GM19035 (cell line): ENCODE data around the gene LANCL1.

Experiments used
- ATAC-seq: cut with Tn5 transposase; IDR thresholded peaks from one replicate; pipeline ENCODE4 v1.9.1; 2021; ENCODE audit not compliant: unreplicated experiment

Gene LANCL1, protein sequence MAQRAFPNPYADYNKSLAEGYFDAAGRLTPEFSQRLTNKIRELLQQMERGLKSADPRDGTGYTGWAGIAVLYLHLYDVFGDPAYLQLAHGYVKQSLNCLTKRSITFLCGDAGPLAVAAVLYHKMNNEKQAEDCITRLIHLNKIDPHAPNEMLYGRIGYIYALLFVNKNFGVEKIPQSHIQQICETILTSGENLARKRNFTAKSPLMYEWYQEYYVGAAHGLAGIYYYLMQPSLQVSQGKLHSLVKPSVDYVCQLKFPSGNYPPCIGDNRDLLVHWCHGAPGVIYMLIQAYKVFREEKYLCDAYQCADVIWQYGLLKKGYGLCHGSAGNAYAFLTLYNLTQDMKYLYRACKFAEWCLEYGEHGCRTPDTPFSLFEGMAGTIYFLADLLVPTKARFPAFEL

DNA sequence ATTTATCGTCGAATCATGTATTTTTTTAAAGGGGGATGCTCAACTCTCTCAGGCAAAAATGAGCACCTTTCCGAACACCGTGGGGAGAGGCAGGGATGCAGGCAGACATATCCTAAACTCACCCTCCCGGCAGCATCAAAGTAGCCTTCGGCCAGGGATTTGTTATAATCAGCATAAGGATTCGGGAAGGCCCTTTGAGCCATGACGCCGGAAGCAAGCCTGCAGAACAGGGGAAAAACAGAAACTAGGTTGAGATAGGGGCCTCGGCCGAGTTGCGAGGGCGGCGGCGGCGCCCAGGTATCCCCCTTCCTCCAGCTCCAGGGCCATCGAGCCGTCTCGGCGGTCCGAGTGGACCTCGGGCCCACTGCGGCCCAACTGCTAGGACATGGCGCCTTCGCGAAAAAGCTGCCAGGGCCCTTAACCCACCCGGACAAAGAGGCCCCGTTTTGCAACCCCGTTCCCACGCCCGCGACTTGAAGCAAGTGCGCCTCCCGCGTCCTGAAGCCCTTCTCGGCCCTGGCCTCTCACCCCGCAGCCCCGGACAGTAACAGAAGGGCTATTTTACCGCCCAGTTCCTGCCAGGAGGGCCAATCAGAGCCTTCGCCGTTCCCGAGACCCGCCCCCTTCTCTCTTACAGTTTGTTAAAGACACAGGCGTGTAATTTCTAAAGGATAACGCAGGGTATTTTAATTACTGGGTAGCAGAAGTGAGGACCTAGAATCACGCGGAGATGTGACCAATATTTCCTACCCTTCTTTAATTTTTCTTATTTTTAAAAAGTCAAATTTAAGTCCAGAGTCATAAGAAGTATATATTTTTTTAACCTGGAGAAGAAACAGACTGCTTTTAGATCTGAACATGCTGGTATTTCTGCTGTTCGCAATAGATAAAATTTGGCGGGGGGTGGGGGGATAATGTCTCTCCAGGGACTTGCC lies at the start of gene LANCL1:
TSS of gene LANCL1 (minus strand) at position 566 of the 935 bp plus-strand sequence. CDS start at position 203, 363 bp downstream.
- peak; percentile 100 for ATAC-seq

DNA sequence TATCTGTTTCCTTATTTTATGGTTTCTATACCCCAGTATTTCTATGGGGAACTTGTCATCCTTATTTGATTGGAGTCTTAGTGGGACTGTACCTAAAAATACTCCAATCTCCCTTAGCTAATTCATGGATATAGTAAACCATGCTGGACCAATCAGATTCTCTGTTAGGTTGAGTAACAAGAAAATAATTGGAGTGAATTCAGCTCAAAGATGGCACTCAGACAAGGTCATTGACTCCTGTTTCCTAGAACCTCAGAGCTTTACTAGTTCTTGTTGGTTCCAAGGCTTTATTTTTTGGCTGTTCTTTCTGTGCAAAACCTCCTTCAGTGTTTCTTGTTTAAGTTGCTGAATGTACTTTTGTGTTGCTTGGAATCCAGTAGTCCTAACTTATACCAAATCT lies 48.0 kb upstream of the LANCL1 start:
- ATAC-seq: no peak

DNA sequence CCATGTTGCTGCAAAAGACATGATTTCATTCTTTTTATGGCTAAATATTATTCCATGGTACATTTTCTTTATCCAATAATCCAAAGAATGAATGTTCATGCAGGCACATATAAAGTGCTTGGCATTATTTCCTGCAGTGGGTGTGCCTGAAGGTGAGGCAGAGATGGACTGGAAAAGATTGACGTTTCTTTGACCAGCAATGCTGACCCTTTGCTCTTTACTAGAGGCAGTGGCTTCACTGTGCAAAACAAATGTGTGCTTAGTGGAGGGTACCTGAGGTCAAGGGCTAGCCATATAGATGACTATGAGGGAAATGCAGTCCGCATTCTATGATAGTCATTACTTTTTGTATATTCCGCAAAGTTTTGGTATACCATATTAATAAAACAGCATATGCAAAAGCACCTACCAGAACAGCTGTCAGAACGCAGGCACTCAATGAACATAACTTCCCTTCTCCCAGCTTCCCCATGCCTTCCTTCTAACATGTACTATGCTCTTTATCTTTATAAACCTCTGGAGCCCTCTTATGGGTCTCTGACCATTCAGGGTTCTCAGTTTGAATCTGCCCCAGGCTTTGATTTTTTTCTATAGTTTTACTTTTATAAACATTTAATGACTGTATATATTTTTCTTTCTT lies 47.2 kb upstream of the LANCL1 start:
- no peak for ATAC-seq

DNA sequence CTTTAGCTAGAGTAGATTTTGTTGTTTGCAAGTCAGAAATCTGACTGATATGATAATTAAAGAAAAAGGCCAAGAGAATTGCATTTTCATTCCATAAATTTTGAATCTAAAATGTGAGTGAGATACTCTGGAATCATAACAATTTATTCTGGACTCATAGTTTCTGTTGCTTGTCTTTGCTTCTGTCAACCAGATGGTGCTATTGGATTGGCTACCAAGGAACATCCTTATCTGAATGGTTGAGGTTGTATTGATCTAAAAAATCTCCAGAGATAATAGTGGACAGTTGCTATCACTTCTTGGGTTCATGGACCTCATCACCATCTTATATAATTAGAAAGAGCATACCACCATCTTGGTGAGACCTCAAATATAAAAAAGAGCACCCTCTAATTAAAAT lies 45.8 kb upstream of the LANCL1 start:
- ATAC-seq: no peak

DNA sequence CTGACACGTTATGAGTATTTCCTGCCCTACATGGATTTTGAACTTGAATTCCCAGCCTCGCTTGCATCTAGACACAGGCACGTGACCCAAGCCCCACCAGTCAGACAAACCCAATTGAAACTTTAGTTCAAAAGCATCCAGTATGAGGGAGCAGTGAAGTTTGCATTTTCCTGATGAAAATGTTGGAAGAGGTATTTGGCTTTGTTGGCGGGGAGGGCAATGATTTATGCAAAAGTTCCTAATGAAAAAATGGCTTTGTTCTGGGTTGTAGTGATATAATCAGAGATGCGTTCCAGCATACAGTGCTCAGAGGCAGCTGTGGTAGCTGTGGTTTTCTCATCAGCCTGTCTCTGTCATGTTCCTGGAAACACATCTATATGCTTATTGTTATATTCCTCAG lies 43.0 kb upstream of the LANCL1 start:
- ATAC-seq: no peak

DNA sequence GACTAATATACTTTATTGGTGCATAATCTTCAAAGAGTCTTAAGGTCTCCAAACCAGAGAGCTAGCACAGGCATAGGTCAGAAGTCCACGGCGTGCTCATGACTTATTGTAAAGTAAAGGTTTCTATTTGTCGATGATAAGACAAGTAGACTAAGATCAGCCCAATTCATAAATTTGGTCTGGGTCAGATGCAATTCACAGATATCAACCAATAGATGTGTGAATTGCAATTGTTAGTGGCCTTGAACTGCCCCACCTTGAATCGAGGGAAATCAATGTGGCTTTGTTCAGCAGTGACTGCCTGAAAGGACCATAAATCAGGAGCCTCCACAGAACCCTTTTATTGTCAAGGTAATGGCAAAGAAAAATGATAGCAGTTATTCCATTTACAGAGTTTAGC lies 40.7 kb upstream of the LANCL1 start:
- ATAC-seq: no peak

DNA sequence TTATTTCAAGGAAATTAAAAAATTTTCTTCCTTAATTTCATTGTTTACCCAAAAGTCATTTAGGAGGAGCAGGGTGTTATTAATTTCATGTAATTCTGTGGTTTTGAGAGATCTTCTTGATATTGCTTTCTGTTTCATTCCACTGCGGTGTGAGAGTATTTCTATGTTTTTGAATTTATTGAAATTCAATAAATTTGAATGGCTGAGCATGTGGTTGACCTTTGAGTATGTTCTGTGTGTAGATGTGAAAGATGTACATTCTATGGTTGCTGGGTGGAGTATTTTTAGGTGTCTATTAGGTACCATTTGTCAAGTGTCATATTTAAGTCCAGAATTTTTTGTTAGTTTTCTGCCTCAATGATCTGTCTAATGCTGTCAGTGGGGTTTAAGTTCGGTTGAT lies 39.4 kb upstream of the LANCL1 start:
- ATAC-seq: no peak

DNA sequence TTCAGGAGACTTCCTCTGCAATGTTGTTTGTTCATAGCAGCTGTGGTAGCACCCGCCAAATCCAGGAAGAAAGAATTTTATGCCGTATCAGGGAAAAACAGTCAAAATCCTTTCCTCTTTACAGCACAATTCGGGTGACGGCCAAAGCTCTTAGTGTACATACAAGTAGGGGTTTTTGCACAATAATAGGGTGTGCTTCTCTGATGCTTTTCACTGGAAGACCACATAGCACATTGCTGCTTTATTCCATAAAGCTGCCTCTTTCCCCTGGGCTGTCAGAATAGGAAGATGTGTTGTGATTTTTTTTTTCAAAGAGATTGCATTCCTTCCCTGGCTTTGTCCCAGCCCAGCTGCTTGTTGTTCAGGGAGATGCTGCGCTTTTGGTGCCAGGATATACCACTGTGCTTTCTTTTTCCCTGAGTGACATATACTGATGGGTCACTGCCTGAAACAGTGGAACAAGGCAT lies 27.2 kb upstream of the LANCL1 start:
- no peak for ATAC-seq

DNA sequence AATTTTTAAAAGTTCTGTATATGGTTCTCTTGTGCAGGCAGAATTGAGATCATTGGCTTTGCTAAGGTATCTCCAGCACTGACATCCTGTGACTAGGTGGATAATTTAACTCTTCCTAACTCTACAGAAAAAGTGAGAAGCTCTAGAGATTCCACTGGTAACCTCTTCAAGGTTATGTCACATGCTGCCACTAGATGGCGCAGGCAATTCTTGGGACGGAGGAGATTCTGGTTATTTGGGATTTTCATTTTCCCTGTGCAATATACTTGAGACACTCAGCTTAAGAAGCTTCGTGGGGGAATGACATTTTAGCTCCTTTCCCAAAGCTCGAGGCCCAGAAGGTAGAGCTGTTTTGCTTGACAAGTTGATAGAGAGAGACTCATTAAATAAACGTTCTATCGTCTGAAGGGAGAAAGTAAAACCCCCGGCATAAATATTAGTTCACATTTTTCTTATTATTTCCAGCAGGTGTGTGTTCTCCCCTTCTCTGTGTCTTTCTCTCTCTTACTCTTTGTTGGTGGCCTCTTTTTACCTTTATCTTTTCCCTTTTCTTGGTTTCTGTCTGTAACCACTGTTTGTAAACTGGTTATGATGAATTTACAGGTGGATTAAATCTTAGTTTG lies 26.6 kb upstream of the LANCL1 start:
- ATAC-seq: peak; percentile 85

DNA sequence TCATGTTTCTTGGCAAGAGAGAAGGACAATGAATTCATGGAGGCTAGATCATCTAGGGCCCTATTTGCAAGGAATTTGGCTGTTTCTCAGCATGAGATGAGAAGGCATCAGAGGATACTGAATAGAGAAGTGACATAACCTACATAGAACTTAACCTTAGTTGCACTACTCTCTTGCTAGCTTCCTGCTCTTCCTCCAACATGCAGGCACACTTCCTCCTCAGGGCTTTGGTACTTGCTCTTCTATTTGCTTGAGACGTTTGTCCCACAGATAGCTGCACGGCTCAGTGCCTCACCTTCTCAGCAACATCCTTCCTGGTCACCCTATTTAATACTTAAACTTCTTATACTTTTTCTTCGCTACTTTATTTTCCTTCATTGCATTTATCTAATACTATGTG lies 20.0 kb upstream of the LANCL1 start:
- ATAC-seq: peak; percentile 67

DNA sequence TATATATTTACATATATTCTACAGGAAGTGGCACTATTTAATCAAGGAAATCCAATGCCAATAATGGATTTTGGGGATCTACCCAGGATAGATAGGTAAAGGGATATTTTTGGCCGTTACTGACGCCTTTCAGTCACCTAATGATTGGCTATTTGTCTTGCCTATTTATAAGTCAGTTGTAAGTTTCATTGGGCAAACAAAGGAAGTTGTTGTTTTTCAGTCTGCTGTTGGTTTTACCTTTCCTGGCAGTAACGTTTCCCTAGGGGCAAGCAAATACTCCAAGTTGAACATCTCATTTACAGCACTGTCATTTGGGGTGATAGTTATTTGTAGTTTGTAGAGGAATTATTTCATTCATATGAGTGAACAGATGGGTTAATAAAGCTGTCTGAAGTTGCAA lies 17.0 kb upstream of the LANCL1 start:
- no peak for ATAC-seq

DNA sequence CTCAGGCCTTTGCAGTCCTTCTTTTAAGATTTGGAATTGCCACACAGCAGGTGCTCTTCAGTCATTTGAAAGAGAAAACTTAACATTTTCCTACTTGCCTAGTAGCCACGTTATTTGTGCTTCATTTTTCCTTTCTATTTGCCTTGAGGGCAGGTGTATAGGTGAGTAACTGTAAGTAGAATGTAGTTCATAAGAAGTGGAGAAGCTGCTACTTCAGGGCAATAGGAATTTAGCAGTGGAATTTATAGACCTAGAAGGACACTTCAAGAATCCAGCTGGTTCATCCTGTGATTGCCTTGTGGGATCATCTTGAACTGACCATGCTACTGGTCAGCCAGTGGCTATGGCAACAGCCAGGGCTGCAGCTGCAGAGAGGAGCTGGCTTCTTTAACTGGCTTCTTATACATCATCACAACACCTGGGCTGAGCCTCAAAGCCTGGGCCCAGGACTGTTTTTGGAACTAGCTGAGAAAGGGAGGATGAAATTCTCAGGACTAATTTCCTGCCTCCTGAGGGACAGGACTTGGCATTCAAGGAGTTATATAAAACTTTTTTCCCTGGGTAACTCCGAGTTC lies 5.1 kb upstream of the LANCL1 start:
- no peak for ATAC-seq

DNA sequence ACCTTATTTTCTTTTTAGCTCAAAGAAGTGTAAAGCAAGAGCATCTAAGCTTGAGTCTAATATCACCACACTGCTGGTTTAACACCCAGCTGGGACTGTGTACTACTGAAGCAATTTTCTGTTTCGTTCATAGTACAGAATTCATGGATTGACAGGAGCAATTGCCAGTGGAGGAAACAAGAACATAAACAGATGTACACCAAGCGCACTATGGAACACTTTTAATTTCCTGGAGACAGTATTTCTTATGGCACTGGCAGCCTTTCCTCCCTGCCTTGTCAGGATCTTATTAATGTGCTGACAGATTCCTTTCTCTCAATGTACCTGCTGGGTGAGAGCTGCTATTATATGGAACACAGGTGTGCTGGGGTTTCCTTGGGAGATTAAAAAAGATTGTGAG lies 4.2 kb upstream of the LANCL1 start:
- no peak for ATAC-seq

DNA sequence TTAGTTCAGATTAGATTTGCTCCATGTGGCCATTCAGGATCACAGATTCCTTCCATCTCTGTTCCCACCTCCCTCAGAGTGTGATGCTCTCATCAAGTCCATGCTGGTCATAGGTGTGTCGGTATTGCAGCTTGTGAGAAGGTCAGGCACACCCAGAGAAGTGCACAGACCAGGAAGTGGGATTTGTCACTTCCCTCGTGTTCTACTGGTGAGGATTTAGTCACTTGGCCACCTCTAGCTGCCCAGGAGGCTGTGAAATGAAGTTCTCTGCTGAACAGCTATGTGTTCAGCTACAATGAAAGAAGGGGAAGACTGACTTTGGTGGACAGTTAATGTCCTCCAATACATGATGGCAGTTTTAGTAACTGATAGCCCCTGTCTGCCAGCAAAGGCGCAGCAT lies 3.5 kb upstream of the LANCL1 start:
- ATAC-seq: no peak

DNA sequence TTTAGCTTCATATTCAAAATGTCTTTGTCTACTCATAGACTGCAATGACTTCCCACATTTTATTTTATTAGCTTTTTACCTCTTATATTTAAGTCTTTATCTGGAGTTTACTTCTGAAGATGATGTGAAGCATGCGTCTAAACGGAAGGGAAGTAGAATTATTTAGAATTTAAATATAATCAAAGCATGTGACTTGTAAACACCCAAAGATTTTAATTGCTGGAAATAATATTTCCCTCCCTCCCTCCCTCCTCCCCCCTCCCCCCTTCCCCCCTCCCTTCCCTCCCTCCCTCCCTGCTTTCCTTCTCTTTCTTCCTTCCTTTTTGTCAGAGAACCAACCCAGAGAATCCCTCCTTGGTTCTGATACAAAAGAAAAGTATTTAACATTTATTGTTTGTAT lies 2.1 kb upstream of the LANCL1 start:
- ATAC-seq: no peak

DNA sequence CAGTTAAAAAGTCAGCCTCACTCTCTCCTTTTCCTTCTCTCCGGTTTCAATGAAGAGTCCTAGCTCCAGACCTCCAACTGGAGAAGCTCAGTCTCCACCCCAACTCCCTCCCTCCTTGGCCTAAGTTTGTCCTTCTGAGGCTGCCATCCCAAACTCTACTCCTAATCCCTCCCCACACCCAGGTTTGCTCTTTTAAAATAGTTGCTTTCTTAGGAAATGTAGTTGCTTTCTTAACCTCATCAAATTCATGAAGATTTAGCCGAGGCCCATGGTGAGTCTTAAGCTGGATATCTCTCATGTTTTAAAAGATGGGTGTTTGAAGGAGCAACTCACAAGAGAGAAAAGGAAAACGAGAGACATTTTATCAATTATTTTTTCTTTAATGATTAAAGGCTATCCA lies 937 bp upstream of the LANCL1 start:
- ATAC-seq: no peak

DNA sequence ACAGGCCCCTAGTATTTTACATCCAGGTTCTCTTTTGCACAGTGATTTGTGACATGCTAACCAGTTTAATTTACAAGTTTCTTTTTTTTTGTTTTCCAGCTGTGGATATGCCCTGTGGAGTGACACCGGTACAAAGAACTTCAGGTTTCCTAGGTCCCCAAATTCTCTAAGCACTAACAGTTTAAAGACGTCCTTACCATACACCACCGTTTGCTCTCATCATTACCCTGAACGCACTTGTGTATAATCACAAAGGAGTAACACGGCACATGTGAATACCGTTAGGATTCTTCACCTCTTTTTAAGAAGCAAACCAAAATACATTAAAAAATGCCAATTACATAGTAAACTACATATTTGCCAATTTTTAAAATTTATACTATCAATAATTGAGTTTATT lies 853 bp downstream of the LANCL1 start:
- ATAC-seq: no peak

DNA sequence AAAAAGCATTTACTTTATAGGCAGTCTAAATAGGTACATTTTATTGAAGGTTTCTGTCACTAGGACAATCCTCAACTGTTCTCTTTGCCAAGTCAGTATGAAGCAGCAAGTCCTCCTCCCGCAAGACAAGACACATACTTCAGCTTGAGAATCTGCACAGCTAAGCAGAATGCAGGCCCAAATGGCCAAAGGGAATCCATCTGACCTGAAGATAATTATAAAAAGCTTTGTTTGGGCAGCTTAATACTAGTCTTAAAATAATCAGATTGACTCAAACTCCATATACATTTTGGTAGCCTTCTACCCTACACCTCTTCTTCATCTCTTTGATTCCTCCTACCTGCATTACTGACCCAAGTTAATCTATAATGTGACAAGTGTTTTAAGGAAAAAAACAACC lies 1.8 kb downstream of the LANCL1 start:
- no peak for ATAC-seq

DNA sequence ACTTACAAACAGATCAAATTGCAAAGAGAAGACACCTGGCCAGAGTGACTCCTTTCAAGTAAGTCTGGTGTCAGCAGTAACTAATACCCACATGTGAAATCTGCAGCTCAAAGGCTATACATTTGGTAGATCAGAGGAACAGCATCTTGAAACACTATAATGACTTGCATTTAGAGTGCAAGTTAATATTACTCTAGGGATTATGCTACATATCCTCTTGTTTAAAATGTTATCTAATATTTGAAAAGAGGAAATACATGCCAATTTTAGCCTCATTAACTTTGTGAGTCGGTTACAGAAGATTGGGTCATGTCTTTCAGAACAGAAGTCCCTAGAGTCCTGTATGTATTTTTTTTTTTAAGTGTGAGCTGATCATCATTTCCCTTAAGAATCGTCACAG lies 15.2 kb downstream of the LANCL1 start:
- ATAC-seq: no peak

DNA sequence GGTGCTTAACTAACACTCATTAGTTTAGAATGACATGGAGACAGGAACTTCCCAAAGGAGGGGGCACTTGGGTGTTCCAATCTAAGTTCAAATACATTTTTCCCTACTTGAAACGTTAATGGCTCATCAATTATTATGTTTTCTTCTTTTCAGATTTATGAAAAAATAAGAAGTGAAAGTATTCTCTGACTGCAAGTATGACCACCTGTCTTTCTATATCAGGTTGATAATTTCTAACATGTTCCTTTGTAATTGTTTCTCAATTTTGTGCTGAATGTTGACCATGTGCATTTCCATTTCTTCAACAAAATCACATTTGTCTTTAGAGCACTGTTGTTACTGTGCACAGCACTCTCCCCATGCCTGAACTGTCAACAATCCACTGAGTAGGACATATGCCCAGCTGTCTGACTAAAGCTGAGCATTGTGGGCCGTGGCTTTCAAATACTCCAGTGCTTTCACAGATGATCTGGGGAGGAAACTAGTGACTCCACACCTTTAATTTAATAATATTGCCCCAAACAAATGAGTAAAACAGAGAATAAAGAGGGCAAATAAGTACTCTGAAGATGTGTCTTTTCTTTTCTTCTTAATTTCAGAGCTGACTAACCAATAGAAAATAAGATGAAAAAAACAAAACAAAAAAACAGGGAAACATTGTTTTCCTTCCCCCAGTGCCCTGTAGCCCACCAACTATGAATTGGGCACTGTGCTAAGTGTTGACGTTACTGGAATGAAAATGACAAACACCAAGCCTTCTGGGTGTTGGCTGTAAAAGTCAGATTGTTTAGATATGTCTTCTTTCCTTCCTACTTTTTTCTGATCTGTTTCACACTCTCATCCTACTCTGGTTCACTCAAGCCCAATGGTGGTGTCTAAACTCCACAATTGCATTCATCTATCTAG lies 16.0 kb downstream of the LANCL1 start:
- no peak for ATAC-seq
